GM18520 (cell line): ENCODE measurements around the gene PLVAP.
A peak's percentile ranks its signal among the peaks of the same experiment; 100 is the strongest.

Experiments
- ATAC-seq: cut with Tn5 transposase; IDR thresholded peaks from one replicate; pipeline ENCODE4 v1.9.1; 2021; ENCODE audit not compliant: unreplicated experiment

Gene PLVAP, protein sequence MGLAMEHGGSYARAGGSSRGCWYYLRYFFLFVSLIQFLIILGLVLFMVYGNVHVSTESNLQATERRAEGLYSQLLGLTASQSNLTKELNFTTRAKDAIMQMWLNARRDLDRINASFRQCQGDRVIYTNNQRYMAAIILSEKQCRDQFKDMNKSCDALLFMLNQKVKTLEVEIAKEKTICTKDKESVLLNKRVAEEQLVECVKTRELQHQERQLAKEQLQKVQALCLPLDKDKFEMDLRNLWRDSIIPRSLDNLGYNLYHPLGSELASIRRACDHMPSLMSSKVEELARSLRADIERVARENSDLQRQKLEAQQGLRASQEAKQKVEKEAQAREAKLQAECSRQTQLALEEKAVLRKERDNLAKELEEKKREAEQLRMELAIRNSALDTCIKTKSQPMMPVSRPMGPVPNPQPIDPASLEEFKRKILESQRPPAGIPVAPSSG

DNA sequence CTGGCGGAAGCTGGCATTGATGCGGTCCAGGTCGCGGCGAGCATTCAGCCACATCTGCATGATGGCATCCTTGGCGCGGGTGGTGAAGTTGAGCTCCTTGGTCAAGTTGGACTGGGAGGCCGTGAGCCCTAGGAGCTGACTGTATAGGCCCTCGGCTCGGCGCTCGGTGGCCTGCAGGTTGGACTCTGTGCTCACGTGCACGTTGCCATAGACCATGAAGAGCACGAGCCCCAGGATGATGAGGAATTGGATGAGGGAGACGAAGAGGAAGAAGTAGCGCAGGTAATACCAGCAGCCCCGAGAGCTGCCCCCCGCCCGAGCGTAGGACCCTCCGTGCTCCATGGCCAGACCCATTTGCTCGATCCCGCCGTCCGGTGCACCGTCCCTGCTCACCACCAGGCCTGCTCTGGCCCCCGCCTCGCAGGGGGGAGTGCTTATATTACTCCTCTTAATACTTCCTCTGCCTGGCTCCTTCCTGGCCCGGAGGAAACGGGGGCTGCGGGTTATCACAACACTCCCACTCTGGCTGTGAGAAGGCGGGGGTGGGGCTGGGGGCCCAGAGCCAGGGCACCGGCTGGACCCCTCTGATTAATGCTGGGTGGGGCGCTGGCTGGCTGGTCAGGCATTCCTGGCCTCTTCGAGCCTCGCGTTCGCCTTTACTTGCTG is at the start of gene PLVAP:
Gene PLVAP, minus strand, starts transcription at position 408 of the 666 bp plus-strand sequence. Its CDS starts 54 bp downstream, at position 354.
- ATAC-seq: no peak

GRCh38 chr19:17424743-17425365 is 47.7 kb upstream of the PLVAP start:
- ATAC-seq: no peak

GRCh38 chr19:17423429-17424208 is 46.5 kb upstream of the PLVAP start:
- no peak for ATAC-seq

DNA sequence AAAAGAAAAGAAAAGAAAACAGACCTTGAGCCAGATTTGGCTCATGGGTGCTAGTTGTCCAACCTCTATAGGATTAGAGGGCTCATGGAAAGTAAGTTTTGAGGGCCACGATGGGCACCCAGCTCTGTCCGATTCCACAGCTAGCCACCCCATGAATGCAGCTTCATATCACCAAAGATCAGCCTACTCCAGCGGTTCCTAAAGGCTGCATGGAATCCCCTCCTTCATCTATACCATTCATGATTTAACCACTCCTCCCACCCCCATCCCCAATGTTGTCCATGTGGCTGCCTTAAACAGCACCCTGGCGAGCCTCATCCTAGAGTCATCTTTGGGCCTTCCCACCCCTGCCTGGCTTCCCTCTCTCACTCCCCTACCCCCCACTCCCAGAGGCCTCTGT is 44.8 kb upstream of the PLVAP start:
- ATAC-seq: no peak

DNA sequence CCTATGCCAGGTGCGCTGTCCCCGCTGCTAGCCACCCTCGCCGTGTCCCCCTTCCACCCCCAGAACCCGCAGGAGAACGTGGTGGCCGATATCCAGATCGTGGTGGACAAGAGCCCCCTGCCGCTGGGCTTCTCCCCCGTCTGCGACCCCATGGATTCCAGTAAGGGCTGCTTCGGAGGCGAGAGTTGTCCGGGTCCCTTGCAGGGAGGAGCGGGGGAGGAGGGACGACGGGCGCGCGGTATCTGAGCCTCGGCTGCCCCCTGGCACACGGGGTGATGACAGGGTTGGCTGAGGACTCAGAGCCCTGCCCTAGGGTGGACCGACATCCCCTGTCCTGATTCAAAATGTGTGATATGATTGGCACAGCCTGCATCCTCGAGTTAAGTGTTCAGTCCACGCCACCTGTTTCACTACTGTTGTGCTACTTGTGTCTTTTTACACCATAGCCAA is 43.4 kb upstream of the PLVAP start:
- no peak for ATAC-seq

- peak; percentile 88 for ATAC-seq
These were observed 42.7 kb upstream of the PLVAP start, which contains the start of gene MVB12A for GRCh38 chr19:17419621-17420474. Gene MVB12A (plus strand): TSS chr19:17420047. CDS start chr19:17420136, 89 bp downstream.

- ATAC-seq: no peak
These were observed 42.0 kb upstream of the PLVAP start for GRCh38 chr19:17419154-17419620.

DNA sequence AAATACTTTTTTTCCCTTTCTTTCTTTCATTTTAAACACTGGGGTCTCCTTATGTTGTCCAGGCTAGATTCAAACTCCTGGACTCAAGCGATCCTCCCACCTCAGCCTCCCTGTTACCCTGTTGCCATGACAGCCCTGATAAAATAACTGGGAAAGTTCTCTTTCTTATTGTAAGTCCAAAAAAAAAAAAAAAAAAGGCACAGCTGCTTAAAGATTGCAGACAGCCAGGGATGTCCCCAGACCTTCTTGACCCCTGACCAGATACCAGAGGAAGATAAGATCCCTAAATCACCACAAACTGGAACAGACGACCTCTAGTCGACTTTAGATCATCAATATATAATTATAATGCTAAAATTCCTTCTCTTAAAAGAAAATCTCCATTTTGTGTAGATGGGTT is 41.6 kb upstream of the PLVAP start:
- ATAC-seq: no peak

GRCh38 chr19:17415121-17415520 is 38.0 kb upstream of the PLVAP start:
- no peak for ATAC-seq

- no peak for ATAC-seq
These were observed 37.0 kb upstream of the PLVAP start for GRCh38 chr19:17414097-17414496.

DNA sequence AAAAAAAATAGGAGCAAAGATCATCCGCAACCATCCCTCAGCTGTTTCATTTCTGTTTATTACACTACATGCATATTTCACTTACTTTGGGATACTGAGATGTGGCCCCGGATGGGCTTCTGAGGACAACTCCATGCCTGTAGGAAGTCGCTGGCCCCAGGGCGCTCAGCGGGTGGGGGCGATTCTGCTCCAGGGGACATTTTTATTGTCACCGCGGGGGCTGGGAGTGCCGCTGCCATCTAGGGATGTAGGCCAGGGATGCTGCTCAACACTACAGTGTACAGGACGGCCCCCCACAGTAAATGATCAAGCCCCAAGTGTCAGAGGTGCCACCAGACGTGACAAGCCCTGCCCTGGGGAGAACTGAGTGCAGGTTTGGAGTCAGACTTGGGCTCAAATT is 34.7 kb upstream of the PLVAP start:
- no peak for ATAC-seq

GRCh38 chr19:17409990-17410389 is 32.8 kb upstream of the PLVAP start:
- ATAC-seq: no peak

DNA sequence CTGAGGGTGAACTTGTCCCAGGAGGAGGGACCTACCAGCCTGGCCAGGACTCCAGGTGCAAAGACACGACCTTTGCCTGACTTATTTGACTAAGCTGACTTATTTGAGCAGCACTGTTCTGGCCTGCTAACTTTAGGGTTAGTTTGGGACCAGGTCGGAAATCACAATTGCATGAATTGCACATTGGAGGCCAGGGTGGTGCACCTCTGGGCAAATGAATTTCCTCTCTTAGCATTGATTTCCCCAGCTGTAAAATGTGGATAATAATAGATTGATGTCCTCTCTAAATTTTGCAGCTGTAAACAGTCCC is 29.7 kb upstream of the PLVAP start:
- no peak for ATAC-seq

GRCh38 chr19:17406046-17406886 is 29.1 kb upstream of the PLVAP start:
- ATAC-seq: peak; percentile 13

DNA sequence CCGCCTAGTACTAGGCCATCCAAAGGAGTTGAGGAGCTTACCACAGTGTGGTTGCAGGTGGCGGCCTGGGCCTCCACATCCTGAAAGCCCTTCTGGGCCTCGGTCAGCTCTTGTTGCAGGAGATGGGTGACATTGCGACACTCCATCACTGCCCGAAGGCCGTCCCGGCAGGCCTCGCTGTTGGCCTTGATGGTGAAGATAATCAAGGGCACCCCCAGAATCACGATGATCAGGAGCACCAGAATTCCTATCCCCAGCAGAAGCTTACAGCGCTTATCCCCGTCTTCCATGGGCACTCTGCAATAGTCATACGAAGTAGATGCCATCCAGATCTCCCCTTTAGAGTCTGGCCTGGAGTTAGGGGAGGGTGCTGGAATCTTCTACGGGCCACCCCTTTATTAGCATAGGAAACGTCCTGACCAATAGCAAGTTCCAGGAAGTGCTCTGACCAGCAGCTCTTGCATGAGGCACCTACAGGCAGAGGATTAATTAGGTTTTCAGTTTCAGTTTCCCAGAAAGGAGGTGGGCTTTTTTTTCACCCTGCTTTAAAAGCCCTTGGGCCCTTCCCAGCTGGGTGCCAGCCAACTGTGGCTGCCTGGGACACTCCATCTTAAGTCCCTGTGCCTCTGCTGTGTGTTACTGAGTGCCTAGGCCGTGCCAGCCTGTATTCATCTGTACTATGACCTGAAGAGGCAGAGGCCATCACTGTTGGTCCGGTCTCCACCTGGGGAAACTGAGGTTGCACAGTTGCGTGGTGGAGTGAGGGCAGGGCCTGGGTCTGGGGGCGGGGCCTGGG is 28.3 kb upstream of the PLVAP start, which contains the start of gene BST2:
Gene BST2, minus strand, starts transcription at position 381 of the 796 bp plus-strand sequence. Its CDS starts 55 bp downstream, at position 326.
- peak; percentile 71 for ATAC-seq

DNA sequence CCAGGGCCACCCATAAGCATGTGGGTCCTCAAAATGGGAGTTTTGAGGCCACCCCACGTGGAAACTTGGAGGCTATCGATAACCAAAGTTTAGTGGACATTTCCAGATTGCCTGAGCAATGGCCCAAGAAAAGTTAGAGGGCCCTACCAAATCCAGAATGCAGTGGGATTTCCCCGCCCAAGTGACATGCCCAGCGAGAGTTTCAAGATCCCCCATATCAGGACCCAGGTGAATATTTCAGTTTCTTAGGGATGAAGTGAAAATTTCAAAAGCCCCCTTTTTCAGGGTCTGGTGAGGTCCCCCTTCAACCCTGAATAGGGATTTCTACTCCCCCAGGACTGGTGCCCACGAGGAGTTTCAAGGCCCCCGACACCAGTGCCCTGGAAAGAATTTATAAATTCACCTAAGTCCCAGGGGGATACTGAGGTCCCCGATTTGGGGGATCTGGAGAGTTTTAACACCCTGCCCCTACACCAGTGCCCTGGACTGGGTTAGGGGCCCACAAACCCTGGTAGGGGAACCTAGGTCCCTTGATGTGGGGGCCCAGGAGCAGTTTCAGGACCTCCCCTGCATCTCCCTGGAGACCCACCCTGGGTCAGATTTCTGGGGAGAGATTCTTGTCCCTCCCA is 27.6 kb upstream of the PLVAP start:
- ATAC-seq: peak; percentile 14

GRCh38 chr19:17404015-17404414 is 26.9 kb upstream of the PLVAP start:
- ATAC-seq: no peak
